Activated CD4-positive, alpha-beta T cell treated with anti-CD3 and anti-CD28 coated beads, Interleukin-2, amount 10 ng/mL, durations not matched to agents 24 days and 14 days (primary cell): ENCODE measurements around the gene USP6NL. TPM values are rescaled to one million over a fixed set of nuclear protein-coding genes. Genes with fewer than 3 reads are reported as not detected.

Source experiments
- DNase-seq: peaks from one replicate; pipeline ENCODE4 v3.0.0; 2022
- H3K27ac Mint-ChIP-seq: one replicate; pipeline ENCODE4 v1.8.0; 2022; ENCODE audit warnings: mild to moderate bottlenecking, mixed read lengths
- H3K27me3 Mint-ChIP-seq: one replicate; pipeline ENCODE4 v1.8.0; 2022; ENCODE audit warnings: mixed read lengths
- H3K36me3 Mint-ChIP-seq: one replicate; pipeline ENCODE4 v1.8.0; 2022; ENCODE audit warnings: low read depth, mild to moderate bottlenecking, mixed read lengths
- H3K4me1 Mint-ChIP-seq: one replicate; pipeline ENCODE4 v1.8.0; 2021; ENCODE audit warnings: mixed read lengths
- H3K4me3 Mint-ChIP-seq: one replicate; pipeline ENCODE4 v1.8.0; 2022; ENCODE audit warnings: mild to moderate bottlenecking, moderate library complexity, mixed read lengths
- H3K9me3 Mint-ChIP-seq: one replicate; pipeline ENCODE4 v1.8.0; 2021; ENCODE audit warnings: mixed read lengths
- intact Hi-C: fragments of 100-400 bp; cut with micrococcal nuclease; formaldehyde crosslinking; loops from one replicate; pipeline ENCODE4 v1.15.1; 2023
- total RNA-seq: library from RNA; stranded (reverse); gene quantifications from 2 replicates; pipeline ENCODE4 v1.2.3, GENCODE V29; 2022

USP6NL gene
- total RNA-seq, 1 donor from 2014 or later, result 0.84 TPM

DNA sequence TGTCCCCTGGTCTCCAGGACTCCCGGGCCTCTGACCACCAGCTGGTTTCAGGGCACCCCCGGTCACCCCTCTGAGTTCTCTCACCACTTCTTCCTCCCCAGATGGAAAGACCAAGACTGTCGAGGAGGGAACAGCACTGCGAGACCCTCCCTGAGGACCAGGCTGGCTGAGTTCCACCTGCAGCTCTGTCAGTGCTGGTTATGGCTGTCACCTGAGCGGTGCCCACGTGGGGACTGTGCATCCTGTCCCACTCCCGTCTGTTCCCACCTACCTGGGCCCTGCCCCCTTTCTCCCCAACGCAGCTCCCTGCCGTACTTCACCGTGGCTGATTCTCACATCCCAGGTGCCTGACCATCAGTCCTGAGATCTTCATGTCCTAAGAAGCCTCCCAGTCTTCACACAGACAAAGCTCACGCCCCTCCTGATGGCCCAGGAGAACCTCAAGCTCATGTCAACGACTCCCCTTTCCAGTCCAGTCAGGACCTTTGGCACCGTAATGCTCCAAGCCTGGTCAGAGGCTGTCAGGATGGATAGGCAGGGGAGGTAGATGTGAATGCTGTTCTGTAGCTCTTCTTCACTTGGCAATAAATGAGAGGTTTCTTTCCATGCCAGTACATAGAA lies 159.7 kb downstream of the USP6NL start:
- no peaks in the 10 kb centered on the region for H3K36me3 Mint-ChIP-seq
- no peak for DNase-seq
- no peaks in the 10 kb centered on the region for H3K9me3 Mint-ChIP-seq
- H3K4me3 Mint-ChIP-seq, result no peak overlapping the region
- peaks cover 6% of the 10 kb centered on the region for H3K4me1 Mint-ChIP-seq
- peaks cover 16% of the 10 kb centered on the region for H3K27me3 Mint-ChIP-seq
- intact Hi-C loops, result no loop called here
- peak overlapping the region; percentile 58 for H3K27ac Mint-ChIP-seq

GRCh38 chr10:11450427-11450826 lies 161.0 kb downstream of the USP6NL start:
- DNase-seq, result no peak
- H3K9me3 Mint-ChIP-seq, result no peaks in the 10 kb centered on the region
- no peak overlapping the region for H3K27ac Mint-ChIP-seq
- H3K4me3 Mint-ChIP-seq, result no peak overlapping the region
- peaks cover 6% of the 10 kb centered on the region for H3K4me1 Mint-ChIP-seq
- peaks cover 16% of the 10 kb centered on the region for H3K27me3 Mint-ChIP-seq
- no peaks in the 10 kb centered on the region for H3K36me3 Mint-ChIP-seq
- intact Hi-C loops, result no loop called here

DNA sequence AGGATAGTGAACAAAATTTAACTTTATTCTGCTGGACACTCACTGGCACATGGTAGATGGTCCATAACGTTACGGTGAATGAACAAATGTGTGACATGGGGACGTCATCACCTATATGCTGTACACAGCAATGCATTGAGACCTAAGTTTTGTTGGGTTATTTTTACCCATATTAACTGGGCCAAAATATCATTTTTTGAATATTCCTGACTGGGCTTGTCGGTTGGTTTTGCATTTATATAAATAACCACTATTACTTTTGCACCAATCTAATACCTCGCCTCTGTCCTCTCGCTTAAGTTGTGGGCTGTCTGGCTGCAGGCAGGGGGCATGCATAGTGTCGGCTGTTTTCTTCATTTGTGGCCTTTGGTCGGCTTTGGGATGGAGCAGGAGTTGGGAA lies 161.7 kb downstream of the USP6NL start:
- DNase-seq, result no peak
- Mint-ChIP-seq H3K27ac (no peak overlapping the region), H3K36me3 (no peaks in the 10 kb centered on the region), H3K4me3 (no peak overlapping the region), H3K4me1 (peaks cover 6% of the 10 kb centered on the region), H3K27me3 (peaks cover 16% of the 10 kb centered on the region), H3K9me3 (no peaks in the 10 kb centered on the region)
- intact Hi-C loops, result no loop called here

- Mint-ChIP-seq H3K27ac (no peak overlapping the region), H3K9me3 (no peaks in the 10 kb centered on the region), H3K4me1 (peaks cover 6% of the 10 kb centered on the region), H3K27me3 (peaks cover 16% of the 10 kb centered on the region), H3K36me3 (no peaks in the 10 kb centered on the region), H3K4me3 (no peak overlapping the region)
- intact Hi-C loops, result no loop called here
- DNase-seq, result no peak
Measured at GRCh38 chr10:11448545-11449244, 162.8 kb downstream of the USP6NL start.

DNA sequence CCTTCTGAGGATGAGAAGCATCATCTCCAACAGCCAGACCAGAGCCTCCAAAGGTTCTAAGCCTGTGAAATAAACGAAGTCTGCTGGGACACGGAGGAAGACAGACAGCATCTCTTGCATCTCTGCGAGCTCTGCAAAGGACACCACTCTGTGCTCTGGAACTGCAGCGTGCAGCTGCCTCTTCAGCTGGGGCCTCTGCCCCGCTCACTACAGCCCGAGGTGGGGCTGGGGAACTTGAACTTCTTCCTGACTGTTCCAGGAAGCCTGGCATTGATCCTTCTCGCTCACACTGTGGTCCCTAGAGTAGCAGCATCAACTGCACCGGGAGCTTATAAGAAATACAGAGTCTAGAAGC lies 163.3 kb downstream of the USP6NL start:
- H3K36me3 Mint-ChIP-seq, result no peaks in the 10 kb centered on the region
- no peak overlapping the region for H3K27ac Mint-ChIP-seq
- no peak overlapping the region for H3K4me3 Mint-ChIP-seq
- H3K9me3 Mint-ChIP-seq, result no peaks in the 10 kb centered on the region
- peaks cover 6% of the 10 kb centered on the region for H3K4me1 Mint-ChIP-seq
- no peak for DNase-seq
- H3K27me3 Mint-ChIP-seq, result peaks cover 16% of the 10 kb centered on the region
- intact Hi-C loops, result no loop called here

DNA sequence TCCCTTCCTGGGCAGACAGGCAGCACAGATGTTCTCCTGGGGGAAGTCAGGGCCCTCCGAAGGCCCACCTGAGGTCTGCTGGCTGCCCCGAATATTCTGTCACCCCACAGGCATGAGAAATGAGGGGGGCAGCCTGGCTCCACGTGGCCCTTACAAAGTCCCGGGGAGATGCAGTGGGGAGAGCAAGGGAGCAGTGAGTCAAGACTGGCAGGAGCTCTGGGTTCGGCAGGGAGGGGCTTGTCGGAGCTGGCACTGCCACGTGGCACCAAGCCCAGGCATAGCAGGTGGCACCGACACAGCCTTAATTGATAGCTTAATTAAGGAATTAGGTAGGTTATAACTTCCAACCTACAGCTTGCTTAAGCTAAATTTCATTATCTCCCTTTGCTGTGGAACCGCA lies 163.9 kb downstream of the USP6NL start:
- H3K36me3 Mint-ChIP-seq, result no peaks in the 10 kb centered on the region
- H3K9me3 Mint-ChIP-seq, result no peaks in the 10 kb centered on the region
- peaks cover 6% of the 10 kb centered on the region for H3K4me1 Mint-ChIP-seq
- no peak overlapping the region for H3K4me3 Mint-ChIP-seq
- H3K27ac Mint-ChIP-seq, result no peak overlapping the region
- peaks cover 16% of the 10 kb centered on the region for H3K27me3 Mint-ChIP-seq
- intact Hi-C loops, result no loop called here
- no peak for DNase-seq

DNA sequence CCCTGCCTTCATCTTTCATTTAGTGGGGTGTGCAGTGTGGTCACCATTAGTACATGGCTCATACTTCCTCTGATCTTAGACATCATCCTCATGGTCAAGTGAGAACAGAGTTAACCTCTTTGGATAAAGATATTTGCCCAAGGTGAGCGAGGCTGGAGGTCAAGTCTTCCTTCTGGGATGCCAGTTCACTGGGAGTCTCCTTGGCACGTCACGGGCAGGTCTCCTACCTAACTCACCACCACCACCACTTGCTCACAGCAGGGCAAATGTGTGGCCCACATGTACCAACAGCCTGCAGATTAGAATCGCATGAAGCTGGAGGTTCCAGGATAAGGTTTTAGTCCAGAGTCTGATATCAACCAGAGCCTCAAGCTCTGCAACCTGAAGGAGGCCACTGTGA lies 164.6 kb downstream of the USP6NL start:
- peaks cover 16% of the 10 kb centered on the region for H3K27me3 Mint-ChIP-seq

DNA sequence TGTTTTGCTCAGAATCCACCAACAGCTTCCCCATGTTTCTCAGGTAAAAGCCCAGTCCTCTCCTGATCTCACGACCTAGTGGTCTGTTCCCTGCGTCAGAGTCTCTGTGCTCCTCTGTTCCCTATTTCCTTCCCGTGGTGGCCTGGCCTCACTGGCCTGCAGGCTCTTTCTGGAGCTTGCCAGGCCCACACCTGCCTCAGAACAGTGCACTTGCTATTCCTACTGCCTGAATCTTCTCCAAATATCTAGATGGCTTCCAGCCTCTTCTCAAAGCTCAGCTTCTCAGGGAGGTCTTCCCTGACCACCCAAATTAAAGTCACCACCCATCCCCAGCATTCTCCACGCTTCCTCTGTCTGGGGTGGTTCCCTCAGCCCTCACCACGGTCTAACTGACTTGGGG lies 165.3 kb downstream of the USP6NL start:
- H3K9me3 Mint-ChIP-seq, result no peaks in the 10 kb centered on the region
- H3K4me3 Mint-ChIP-seq, result no peak overlapping the region
- peaks cover 6% of the 10 kb centered on the region for H3K4me1 Mint-ChIP-seq
- peaks cover 11% of the 10 kb centered on the region for H3K27me3 Mint-ChIP-seq
- H3K36me3 Mint-ChIP-seq, result no peaks in the 10 kb centered on the region
- intact Hi-C loops, result no loop called here
- H3K27ac Mint-ChIP-seq, result no peak overlapping the region
- no peak for DNase-seq

More for the DNA sequence above, 164.6 kb downstream of the USP6NL start:
- intact Hi-C loops, result no loop called here
- H3K4me1 Mint-ChIP-seq, result peaks cover 6% of the 10 kb centered on the region
- no peaks in the 10 kb centered on the region for H3K36me3 Mint-ChIP-seq
- no peak for DNase-seq
- H3K9me3 Mint-ChIP-seq, result no peaks in the 10 kb centered on the region
- H3K27ac Mint-ChIP-seq, result no peak overlapping the region
- H3K4me3 Mint-ChIP-seq, result no peak overlapping the region

DNA sequence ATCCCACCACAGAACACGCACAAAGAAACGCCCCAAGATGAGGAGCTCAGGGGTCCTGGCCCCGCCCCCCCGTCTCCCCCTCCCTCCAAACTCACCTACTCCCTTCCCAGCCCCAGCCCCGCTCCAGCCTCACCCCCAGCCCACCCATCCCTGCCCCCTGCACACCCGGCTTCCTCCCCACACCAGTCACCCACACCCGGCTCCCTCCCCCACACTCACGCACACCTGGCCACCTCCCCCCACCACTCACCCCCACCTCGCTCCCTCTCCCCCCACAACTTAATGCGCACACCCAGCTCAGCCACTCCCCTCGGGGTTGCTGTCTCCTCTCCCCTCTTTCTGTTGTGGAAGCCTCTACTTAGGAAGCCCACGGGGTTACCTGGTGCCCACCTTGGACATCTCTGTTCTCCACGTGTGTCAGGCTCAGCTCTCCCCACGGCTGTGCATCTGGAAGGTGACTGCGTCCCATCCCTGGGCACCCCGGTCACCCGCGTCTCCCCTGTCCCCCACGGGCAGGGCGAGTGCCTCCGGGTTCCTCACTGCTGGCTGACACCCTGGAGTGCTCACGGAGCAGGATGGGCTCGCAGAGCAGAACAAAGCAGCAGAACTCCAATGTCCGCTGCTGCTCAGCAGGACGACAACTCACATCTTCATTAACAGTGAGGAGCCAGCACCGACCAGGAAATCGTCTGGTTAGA lies 166.8 kb downstream of the USP6NL start:
- no peaks in the 10 kb centered on the region for H3K9me3 Mint-ChIP-seq
- DNase-seq, result no peak
- no peak overlapping the region for H3K27ac Mint-ChIP-seq
- peaks cover 16% of the 10 kb centered on the region for H3K4me1 Mint-ChIP-seq
- intact Hi-C loops, result no loop called here
- H3K27me3 Mint-ChIP-seq, result peaks cover 5% of the 10 kb centered on the region
- H3K4me3 Mint-ChIP-seq, result no peak overlapping the region
- H3K36me3 Mint-ChIP-seq, result no peaks in the 10 kb centered on the region

- intact Hi-C loops, result no loop called here
- peaks cover 16% of the 10 kb centered on the region for H3K4me1 Mint-ChIP-seq
- H3K36me3 Mint-ChIP-seq, result no peaks in the 10 kb centered on the region
- no peaks in the 10 kb centered on the region for H3K9me3 Mint-ChIP-seq
- DNase-seq, result no peak
- no peak overlapping the region for H3K4me3 Mint-ChIP-seq
- H3K27ac Mint-ChIP-seq, result no peak overlapping the region
- peaks cover 3% of the 10 kb centered on the region for H3K27me3 Mint-ChIP-seq
Measured at GRCh38 chr10:11444155-11444530, 167.3 kb downstream of the USP6NL start.

DNA sequence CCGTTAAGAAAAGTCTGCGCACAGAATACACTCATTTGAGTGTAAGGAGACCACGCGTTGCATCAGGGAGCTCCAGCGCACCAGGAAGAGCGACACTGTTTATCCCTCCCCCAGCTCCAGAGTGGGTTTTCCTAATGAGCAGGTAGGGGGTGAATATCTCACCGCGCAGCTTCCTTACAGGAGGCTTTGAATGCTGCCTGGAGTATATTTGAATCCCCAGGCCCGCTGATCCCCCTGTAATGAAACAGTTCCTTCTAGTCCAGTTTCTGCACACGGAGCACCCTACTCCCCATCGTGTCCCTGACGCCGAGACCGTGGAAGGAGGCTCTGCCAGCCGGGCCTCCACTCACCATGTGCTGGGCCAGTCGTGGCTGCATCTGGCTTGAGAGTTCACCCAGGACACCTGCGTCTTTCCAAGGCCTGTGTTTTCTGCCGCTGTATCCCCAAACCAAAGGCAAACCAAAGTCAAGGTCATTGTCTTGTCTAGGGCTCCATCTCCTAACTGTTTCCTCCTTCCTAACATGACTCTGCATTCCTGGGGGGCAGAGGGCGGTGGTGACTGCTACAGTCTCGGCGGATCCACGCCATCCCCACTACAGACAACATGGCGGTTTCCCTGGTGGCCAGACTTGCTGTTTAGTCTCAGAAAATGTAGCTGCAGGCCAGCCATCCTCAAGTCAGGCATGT lies 167.8 kb downstream of the USP6NL start:
- H3K4me1 Mint-ChIP-seq, result peaks cover 16% of the 10 kb centered on the region

DNA sequence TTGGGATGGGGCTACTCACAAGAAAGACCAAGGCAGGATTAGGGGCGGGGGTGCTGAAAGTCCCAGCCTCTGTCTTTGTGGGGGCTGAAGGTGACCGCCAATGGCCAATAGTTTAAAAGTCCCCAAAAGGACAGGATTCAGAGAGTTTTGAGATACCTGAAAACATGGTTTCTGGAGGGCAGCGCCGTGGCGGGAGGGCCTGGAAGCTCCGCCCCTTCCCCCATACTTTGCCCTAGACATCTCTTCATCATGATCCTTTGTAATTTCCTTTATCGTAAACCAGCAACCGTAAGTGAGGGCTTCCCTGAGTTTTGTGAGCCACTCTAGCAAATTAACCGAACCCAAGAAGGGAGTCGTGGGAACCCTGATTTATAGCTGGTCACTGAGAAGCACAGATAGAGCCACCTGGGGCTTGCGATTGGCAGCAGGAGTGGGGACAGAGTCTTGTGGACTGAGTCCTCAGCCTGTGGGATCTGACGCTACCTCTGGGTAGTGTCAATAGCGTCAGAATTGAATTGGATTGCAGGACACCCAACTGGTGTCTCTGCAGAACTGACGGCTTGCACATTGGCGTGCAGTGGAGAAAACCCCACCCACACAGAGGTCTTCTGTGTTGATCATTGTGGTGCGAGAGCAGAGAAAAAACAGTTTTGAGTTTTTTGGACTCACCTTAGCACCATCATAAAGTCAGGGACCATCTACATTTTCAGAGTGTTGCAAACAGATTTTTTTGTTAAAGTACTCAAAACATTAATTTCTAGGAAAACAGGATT lies 169.3 kb downstream of the USP6NL start:
- Mint-ChIP-seq H3K36me3 (no peaks in the 10 kb centered on the region), H3K27me3 (no peaks in the 10 kb centered on the region), H3K4me1 (peaks cover 10% of the 10 kb centered on the region), H3K4me3 (no peak overlapping the region), H3K9me3 (no peaks in the 10 kb centered on the region), H3K27ac (no peak overlapping the region)
- intact Hi-C loops, result no loop called here
- no peak for DNase-seq

More for the DNA sequence above, 167.8 kb downstream of the USP6NL start:
- no peaks in the 10 kb centered on the region for H3K36me3 Mint-ChIP-seq
- no peak overlapping the region for H3K4me3 Mint-ChIP-seq
- peaks cover 2% of the 10 kb centered on the region for H3K27me3 Mint-ChIP-seq
- no peak overlapping the region for H3K27ac Mint-ChIP-seq
- no peak for DNase-seq
- H3K9me3 Mint-ChIP-seq, result no peaks in the 10 kb centered on the region
- intact Hi-C loops, result no loop called here

DNA sequence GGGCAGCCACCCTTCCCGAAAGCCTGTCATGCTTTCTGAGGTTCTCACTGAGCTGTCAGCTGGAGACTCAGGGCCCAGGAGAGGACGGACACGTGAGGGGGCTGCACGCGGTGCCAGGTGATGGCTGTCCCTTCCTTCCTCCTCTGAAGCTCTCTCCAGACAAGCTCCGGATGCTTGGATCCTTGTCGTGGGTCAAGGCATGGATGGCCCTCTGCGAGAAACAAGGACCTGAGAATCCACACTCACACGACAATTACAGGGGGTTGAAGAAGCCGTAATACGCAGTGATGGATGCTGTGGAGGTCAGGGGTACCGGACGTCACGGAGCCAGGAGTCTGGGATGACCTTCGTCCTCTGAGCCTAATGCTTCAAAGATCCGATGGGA lies 170.3 kb downstream of the USP6NL start:
- no peak overlapping the region for H3K4me3 Mint-ChIP-seq
- H3K9me3 Mint-ChIP-seq, result no peaks in the 10 kb centered on the region
- no peaks in the 10 kb centered on the region for H3K36me3 Mint-ChIP-seq
- no peaks in the 10 kb centered on the region for H3K27me3 Mint-ChIP-seq
- no peak for DNase-seq
- H3K27ac Mint-ChIP-seq, result no peak overlapping the region
- intact Hi-C loops, result no loop called here
- peaks cover 10% of the 10 kb centered on the region for H3K4me1 Mint-ChIP-seq
